Stomach (tissue), 9 donors: ENCODE data around the gene NAA35. TPM values are rescaled to one million over a fixed set of nuclear protein-coding genes. Genes with fewer than 3 reads are reported as not detected.

Source experiments
- DNase-seq, 2 donors: peaks; one replicate each; pipeline versions ENCODE4 v3.0.0 to v3.0.0-alpha.2; 2013 to 2019
- H3K27ac ChIP-seq, 5 donors: fragments of 200-600 bp in 4 of 5; sonication (generic) in 4 of 5; one replicate each; pipeline ENCODE4 v1.5.1; 2013 to 2019; ENCODE audit warnings: mild to moderate bottlenecking in 1 of 5, moderate library complexity in 1 of 5
- H3K27me3 ChIP-seq, 3 donors: fragments of 200-600 bp; sonication (generic); one replicate each; pipeline ENCODE4 v1.5.1; 2017 to 2019; ENCODE audit warnings: mixed run types in 1 of 3
- H3K36me3 ChIP-seq, 4 donors: fragments of 200-600 bp; sonication (generic); 1 replicate in 3 of 4; 2 replicates in 1 of 4; pipeline ENCODE4 v1.5.1; 2016 to 2019
- H3K4me1 ChIP-seq, 4 donors: fragments of 200-600 bp; sonication (generic); one replicate each; pipeline ENCODE4 v1.5.1; 2016 to 2019
- H3K4me3 ChIP-seq, 4 donors: fragments of 200-600 bp; sonication (generic) in 3 of 4; one replicate each; pipeline ENCODE4 v1.5.1; 2016 to 2019; ENCODE audit warnings: mild to moderate bottlenecking in 1 of 4
- H3K9me3 ChIP-seq, 4 donors: fragments of 200-600 bp; sonication (generic); one replicate each; pipeline ENCODE4 v1.5.1; 2016 to 2019
- EP300 ChIP-seq: sonication (generic); formaldehyde crosslinking; IDR thresholded peaks from one replicate; pipeline ENCODE4 v1.6.1; 2017; ENCODE audit warnings: antibody characterized with exemption
- POLR2A ChIP-seq, 4 donors: fragments of 450-650 bp; IDR thresholded peaks; one replicate each; pipeline ENCODE4 v1.6.1; 2016; ENCODE audit warnings: antibody characterized with exemption in 4 of 4, control low read depth in 2 of 4, mild to moderate bottlenecking in 1 of 4, moderate library complexity in 1 of 4
- POLR2AphosphoS5 ChIP-seq, 3 donors: sonication (generic); formaldehyde crosslinking; IDR thresholded peaks; one replicate each; pipeline ENCODE4 v1.6.1; 2016; ENCODE audit warnings: antibody characterized with exemption in 3 of 3
- WGBS, 5 donors: extraction: QIAGEN DNeasy Blood & Tissue Kit in 3 of 5; methylation state at CpG; one replicate each; pipeline versions ENCODE4 v1.1.5 to v1.1.7; 2013 to 2018; 5-methylcytosine and 5-hydroxymethylcytosine counted together
- intact Hi-C: fragments of 100-400 bp; cut with DNase I; formaldehyde crosslinking; loops from one replicate; pipeline ENCODE4 v1.15.1; 2023; ENCODE audit warnings: low total_unique reads
- polyA plus RNA-seq, 3 donors: library from polyadenylated mRNA; stranded (reverse); fragments of 200-250 nt; gene quantifications; one replicate each; pipeline ENCODE4 v1.2.3, GENCODE V29; 2013
- total RNA-seq, 5 donors: library from RNA; depleted of rRNA; stranded (reverse); fragments of >200 nt; gene quantifications; one replicate each; pipeline versions ENCODE4 v1.1.0 to v1.2.3, GENCODE V29; 2014 to 2016
- TF ChIP-seq, protein P1 (sequence below), 7 experiments: fragments of 450-650 bp in 4 of 7; fragments of 200-600 bp in 3 of 7; sonication (generic) in 3 of 7; IDR thresholded peaks; one replicate each; pipeline ENCODE4 v1.5.1; 2016 to 2019; ENCODE audit warnings: antibody characterized with exemption in 7 of 7, control low read depth in 2 of 7, mild to moderate bottlenecking in 1 of 7
- donor health status: healthy with polysubstance abuse.
- donor health status: Bipolar disorder and iron deficiency.
- donor health status: healthy.

NAA35 gene
- total and polyA plus RNA-seq, 8 donors: 6.0 to 67.0 (median 10.4) TPM

DNA sequence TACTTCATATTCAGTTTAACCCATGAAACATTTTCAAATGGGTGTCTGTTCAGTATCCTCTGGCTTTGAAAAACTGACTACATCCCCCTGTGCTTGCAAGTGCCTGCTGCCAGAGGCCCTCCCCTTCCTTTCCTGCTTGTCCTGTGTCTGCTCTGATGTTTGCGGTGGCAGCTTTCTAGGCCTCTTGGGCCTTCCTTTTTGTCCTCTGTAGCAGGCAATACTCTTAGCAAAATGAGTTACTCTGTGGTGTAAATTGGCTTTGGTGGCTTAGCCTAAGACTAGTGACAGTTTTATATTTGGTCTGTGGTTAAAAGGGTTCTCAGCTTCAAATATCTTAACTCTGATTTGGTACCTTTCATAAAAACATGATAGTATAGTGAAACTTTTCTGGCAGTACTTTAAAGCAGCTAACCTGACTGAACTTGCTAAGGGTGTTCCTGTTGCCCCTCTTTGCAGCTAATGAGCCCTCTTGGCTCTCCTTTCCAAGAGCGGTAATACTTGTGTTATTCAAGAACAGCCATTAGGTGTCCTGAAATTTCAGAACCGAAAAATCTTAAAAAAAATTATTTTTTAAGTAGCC lies 81.8 kb downstream of the NAA35 start:
- Histone ChIP-seq H3K4me1 (peaks cover 0 to 7% (median 0%) of the 10 kb centered on the region in 4 donors), H3K9me3 (no peaks in the 10 kb centered on the region), H3K27me3 (no peaks in the 10 kb centered on the region), H3K36me3 (peaks cover 20 to 99% (median 89%) of the 10 kb centered on the region in 4 donors), H3K4me3 (no peak overlapping the region), H3K27ac (no peak overlapping the region)
- TF ChIP-seq, protein P1, sequence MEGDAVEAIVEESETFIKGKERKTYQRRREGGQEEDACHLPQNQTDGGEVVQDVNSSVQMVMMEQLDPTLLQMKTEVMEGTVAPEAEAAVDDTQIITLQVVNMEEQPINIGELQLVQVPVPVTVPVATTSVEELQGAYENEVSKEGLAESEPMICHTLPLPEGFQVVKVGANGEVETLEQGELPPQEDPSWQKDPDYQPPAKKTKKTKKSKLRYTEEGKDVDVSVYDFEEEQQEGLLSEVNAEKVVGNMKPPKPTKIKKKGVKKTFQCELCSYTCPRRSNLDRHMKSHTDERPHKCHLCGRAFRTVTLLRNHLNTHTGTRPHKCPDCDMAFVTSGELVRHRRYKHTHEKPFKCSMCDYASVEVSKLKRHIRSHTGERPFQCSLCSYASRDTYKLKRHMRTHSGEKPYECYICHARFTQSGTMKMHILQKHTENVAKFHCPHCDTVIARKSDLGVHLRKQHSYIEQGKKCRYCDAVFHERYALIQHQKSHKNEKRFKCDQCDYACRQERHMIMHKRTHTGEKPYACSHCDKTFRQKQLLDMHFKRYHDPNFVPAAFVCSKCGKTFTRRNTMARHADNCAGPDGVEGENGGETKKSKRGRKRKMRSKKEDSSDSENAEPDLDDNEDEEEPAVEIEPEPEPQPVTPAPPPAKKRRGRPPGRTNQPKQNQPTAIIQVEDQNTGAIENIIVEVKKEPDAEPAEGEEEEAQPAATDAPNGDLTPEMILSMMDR (IDR thresholded peaks at IDR 0.05): no peak
- no peak for TF ChIP-seq POLR2AphosphoS5 (IDR thresholded peaks at IDR 0.05)
- no peak for TF ChIP-seq EP300
- no peak for TF ChIP-seq POLR2A (IDR thresholded peaks at IDR 0.05)
- intact Hi-C loops: no loop called here
- DNase-seq: peak in 1 of 2 donors; percentile 44
- 68 to 89% (median 85%) methylated on average over 3 of the region's 3 CpGs for WGBS, 5 donors

DNA sequence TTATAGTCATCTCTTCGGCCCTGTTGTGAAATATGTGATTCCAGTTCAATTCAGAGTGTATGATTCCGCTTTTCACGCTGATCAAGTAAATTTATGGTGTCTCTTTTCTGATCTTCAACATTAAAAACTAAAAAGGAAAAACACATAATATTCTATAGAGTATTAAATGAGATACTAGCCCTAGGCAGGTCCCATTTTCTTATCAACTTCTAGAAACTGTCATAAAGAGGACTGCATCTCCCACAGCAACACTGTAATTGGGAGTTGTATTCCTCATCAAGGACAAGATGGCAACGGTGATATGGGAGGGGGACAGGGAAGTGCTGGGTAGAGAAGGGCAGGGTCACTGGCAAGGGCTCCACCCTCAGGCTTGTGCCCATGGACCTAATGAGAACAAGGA lies 86.8 kb downstream of the NAA35 start:
- no peak overlapping the region for H3K4me3 ChIP-seq
- no peak overlapping the region for H3K27ac ChIP-seq
- H3K27me3 ChIP-seq: no peaks in the 10 kb centered on the region
- intact Hi-C loops: no loop called here
- peaks cover 0 to 7% (median 0%) of the 10 kb centered on the region in 4 donors for H3K4me1 ChIP-seq
- WGBS, 5 donors: 91 to 94% (median 93%) methylated on average over 4 of the region's 4 CpGs
- DNase-seq: no peak
- peaks cover 12 to 86% (median 72%) of the 10 kb centered on the region in 4 donors for H3K36me3 ChIP-seq
- no peaks in the 10 kb centered on the region for H3K9me3 ChIP-seq
- no peak for TF ChIP-seq POLR2AphosphoS5 (IDR thresholded peaks at IDR 0.05)
- TF ChIP-seq, protein P1 (IDR thresholded peaks at IDR 0.05): no peak
- no peak for TF ChIP-seq EP300
- TF ChIP-seq POLR2A (IDR thresholded peaks at IDR 0.05): no peak

DNA sequence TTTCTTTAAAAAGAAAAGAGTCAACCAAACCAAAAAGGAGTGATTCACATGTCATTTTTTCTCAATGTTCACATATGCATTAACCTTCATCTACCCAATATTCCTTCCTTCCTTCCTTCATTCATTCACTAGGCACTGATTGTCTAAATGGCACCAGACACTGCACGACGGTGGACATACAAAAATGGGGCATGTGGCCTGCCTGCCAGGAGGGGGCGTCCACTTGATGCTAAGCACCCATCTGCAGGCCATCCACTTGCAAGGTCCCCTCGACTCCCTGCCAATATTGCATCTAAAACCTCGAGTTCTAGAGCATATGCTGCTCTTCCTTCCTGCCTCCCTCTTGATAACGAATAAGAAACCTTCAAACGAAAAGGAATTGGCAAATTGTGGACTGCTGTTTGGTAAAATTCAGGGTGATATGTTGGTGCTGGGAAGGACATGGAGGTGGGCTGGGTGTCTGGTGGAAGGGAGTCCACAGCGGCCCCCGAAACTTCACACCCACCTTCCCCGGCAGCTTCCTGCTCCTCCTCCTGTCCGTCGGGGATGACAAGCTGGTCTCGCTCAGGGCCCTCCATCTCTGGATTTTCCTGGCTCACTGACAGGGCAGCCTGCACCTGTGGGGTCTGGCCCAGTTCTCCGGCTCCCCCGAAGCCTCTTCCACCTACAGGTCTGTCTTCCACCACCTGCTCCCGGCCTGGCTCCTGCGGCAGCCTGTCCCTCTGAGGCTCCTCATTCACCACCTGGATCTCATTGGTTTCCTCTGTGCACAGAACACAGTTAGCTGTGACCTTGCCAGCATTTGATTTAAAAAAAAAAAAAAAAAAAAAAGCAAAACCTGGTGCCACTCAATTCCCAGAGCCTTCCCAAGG lies 94.2 kb downstream of the NAA35 start:
- Histone ChIP-seq H3K4me1 (no peaks in the 10 kb centered on the region), H3K4me3 (no peak overlapping the region), H3K9me3 (no peaks in the 10 kb centered on the region), H3K36me3 (peaks cover 0 to 60% (median 49%) of the 10 kb centered on the region in 4 donors), H3K27ac (no peak overlapping the region), H3K27me3 (no peaks in the 10 kb centered on the region)
- intact Hi-C loops: no loop called here
- DNase-seq: peak; percentile 64 to 80
- WGBS, 5 donors: 67 to 78% (median 70%) methylated on average over 16 to 17 of the region's 17 CpGs
- TF ChIP-seq, protein P1 (IDR thresholded peaks at IDR 0.05): peak in 5 of 7 experiments; percentile 17 to 51 (median 38)
- no peak for TF ChIP-seq POLR2A (IDR thresholded peaks at IDR 0.05)
- no peak for TF ChIP-seq EP300
- TF ChIP-seq POLR2AphosphoS5 (IDR thresholded peaks at IDR 0.05): no peak

DNA sequence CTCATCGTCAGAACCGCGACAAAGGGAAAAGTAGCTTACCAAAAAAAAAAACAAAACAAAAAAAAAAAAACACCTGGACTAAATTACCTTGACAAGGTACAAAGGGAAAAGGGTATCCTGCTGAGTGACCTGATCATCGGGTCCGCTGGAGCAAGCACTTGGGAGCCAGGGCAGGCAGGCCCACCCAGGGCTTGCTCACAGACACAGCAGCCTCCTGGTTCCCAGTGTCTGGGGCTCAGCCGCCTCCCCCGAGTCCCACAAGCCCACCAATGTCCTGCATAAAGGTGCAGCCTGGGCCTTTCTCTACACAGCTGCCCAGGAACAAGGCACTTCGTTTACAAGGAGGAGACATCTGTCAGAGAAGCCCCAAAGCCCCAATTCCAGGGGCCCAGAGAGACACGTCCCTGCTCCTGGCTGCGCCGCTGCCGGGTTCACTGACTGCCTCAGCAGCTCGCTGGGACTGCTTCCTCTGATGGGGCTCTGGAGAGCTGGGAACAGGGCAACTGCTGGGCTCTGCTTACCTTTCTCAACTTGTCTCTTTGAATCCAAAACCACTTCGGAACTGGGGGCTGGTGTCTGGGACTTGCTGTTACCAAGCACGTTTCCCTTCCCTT lies 95.0 kb downstream of the NAA35 start:
- TF ChIP-seq EP300: no peak
- TF ChIP-seq, protein P1 (IDR thresholded peaks at IDR 0.05): no peak
- no peak for TF ChIP-seq POLR2AphosphoS5 (IDR thresholded peaks at IDR 0.05)
- TF ChIP-seq POLR2A (IDR thresholded peaks at IDR 0.05): no peak
- intact Hi-C loops: no loop called here
- no peak overlapping the region for H3K4me3 ChIP-seq
- H3K27me3 ChIP-seq: no peaks in the 10 kb centered on the region
- no peaks in the 10 kb centered on the region for H3K9me3 ChIP-seq
- DNase-seq: no peak
- H3K36me3 ChIP-seq: peaks cover 0 to 64% (median 48%) of the 10 kb centered on the region in 4 donors
- 82 to 90% (median 85%) methylated on average over 14 to 15 of the region's 15 CpGs for WGBS, 5 donors
- no peaks in the 10 kb centered on the region for H3K4me1 ChIP-seq
- no peak overlapping the region for H3K27ac ChIP-seq
